Measurements from ENCODE around the gene GPR12. TPM values are rescaled to one million over a fixed set of nuclear protein-coding genes. Genes with fewer than 3 reads are reported as not detected.

GPR12 gene
- total RNA-seq, 4 donors from 2014 or later, result under 0.01 to 0.63 (median 0.39) TPM; not detected in 1

DNA sequence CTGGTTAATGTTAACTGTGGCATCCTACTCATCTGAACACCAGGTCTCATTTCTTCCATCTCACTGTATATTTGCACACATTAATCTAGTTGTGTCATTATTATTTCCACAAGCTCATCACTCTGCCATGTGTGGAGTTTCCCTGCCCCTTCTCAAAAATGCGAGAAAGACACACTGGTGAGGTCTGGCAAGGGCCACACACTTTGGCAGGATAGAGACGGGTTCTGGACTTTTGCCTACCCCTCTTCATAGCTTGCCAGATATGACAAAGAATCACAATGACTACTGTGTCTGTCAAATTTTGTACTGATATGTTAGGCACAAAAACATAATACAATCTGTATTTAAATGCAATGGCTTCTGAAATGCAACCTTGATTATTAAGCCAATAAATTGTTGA, 12.9 kb downstream of the GPR12 start:
- no peak for TF ChIP-seq EP300 (IDR thresholded peaks at IDR 0.05)
- TF ChIP-seq, protein P1, sequence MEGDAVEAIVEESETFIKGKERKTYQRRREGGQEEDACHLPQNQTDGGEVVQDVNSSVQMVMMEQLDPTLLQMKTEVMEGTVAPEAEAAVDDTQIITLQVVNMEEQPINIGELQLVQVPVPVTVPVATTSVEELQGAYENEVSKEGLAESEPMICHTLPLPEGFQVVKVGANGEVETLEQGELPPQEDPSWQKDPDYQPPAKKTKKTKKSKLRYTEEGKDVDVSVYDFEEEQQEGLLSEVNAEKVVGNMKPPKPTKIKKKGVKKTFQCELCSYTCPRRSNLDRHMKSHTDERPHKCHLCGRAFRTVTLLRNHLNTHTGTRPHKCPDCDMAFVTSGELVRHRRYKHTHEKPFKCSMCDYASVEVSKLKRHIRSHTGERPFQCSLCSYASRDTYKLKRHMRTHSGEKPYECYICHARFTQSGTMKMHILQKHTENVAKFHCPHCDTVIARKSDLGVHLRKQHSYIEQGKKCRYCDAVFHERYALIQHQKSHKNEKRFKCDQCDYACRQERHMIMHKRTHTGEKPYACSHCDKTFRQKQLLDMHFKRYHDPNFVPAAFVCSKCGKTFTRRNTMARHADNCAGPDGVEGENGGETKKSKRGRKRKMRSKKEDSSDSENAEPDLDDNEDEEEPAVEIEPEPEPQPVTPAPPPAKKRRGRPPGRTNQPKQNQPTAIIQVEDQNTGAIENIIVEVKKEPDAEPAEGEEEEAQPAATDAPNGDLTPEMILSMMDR (IDR thresholded peaks at IDR 0.05), result no peak
- no peak for TF ChIP-seq POLR2A (IDR thresholded peaks at IDR 0.05)

DNA sequence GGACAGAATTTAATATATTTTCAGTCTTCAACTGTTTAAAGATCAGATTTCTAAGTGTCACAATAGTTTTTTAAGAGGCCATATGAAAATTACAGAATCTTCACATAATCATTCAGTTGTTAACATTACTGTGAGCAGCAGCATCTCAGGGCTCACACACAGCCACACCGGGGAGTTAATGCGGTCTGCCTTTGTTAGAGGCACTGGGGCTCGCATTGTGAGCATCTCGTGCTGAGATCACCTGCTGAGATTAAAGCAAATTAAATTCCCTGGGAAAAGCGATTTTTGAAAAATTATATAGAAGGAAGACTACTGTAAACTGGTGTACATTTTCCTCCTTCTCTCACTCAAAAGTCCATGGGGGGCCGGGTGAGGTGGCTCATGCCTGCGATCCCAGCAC, 16.6 kb downstream of the GPR12 start:
- Histone ChIP-seq H3K9me3 (peaks cover 0 to under 1% (median 0%) of the 10 kb centered on the region in 4 donors), H3K4me1 (no peaks in the 10 kb centered on the region), H3K27me3 (peaks cover 0 to 20% of the 10 kb centered on the region in 2 donors), H3K4me3 (no peak overlapping the region), H3K27ac (no peak overlapping the region), H3K36me3 (no peaks in the 10 kb centered on the region)
- 28 to 31% methylated on average over 7 of the region's 7 CpGs for WGBS, 2 donors
- TF ChIP-seq, protein P1 (IDR thresholded peaks at IDR 0.05), result no peak
- no peak for TF ChIP-seq POLR2A (IDR thresholded peaks at IDR 0.05)
- TF ChIP-seq EP300 (IDR thresholded peaks at IDR 0.05), result no peak
- no peak for DNase-seq (ENCODE audit: low spot score in 2 of 2)

More for the DNA sequence above, 12.9 kb downstream of the GPR12 start:
- H3K27me3 ChIP-seq, result peaks cover 0 to 15% of the 10 kb centered on the region in 2 donors
- 63% methylated on average over 2 of the region's 2 CpGs for WGBS, 2 donors
- no peaks in the 10 kb centered on the region for H3K4me1 ChIP-seq
- H3K9me3 ChIP-seq, result no peaks in the 10 kb centered on the region
- H3K4me3 ChIP-seq, result no peak overlapping the region
- no peak overlapping the region for H3K27ac ChIP-seq
- DNase-seq (ENCODE audit: low spot score in 2 of 2), result no peak
- no peaks in the 10 kb centered on the region for H3K36me3 ChIP-seq

DNA sequence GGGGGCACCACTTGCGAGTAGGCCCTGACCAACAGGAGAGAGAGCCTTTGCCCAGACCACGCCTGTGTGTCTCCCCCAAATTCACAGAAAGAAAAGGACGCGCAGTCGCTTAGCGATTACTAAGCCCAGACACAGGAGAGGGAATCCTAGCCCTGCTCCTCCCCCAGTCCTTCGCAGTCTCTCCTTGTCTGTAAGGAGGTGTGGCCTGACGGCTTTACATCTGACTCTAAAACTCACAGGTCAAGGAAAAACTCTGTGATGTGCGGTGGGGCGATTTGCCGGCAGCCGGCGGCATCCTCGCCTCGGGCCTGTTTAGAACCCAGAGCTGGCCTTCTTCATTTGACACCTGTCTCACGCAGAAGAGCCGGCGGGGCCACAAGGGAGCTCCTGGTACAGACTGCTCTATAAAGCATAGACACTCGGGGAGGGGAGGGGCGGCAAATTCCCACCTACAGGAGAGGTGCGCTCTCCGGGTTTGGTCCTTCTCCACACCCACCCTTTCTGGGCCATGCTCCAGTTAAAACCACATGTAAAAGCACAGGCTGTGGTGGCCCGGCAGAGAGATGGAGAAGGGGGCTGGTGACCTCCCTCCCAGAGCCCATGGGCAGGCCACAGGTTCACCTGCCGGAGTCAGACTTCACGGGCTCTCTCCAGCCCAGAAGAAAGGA, 17.8 kb downstream of the GPR12 start:
- DNase-seq (ENCODE audit: low spot score in 2 of 2), result no peak
- Histone ChIP-seq H3K4me3 (no peak overlapping the region), H3K9me3 (peaks cover 0 to 11% (median 0%) of the 10 kb centered on the region in 4 donors), H3K4me1 (no peaks in the 10 kb centered on the region), H3K27me3 (peaks cover 0 to 20% of the 10 kb centered on the region in 2 donors), H3K27ac (no peak overlapping the region), H3K36me3 (no peaks in the 10 kb centered on the region)
- TF ChIP-seq EP300 (IDR thresholded peaks at IDR 0.05), result no peak
- TF ChIP-seq, protein P1 (IDR thresholded peaks at IDR 0.05), result no peak
- TF ChIP-seq POLR2A (IDR thresholded peaks at IDR 0.05), result no peak
- 33 to 36% methylated on average over 18 to 24 of the region's 25 CpGs for WGBS, 2 donors

DNA sequence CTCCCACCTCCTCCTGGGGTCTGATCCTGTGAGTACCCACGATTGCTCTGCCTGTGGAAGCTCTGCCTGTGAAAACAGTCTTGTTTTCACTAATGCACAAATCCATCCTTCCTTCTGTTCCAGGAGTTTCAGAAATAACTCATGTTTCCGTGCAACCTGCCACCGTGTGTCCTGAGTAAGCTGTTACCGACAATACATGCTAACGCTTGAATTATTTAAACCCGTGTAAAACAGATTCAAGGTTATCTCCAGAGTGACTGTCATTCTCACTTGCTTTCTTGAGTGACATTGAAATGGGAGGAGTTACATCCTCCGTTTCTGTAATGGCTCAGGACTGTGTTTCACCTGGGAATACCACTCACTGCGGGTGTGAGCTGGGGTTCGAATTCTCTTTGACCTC, 24.9 kb downstream of the GPR12 start:
- H3K36me3 ChIP-seq, result no peaks in the 10 kb centered on the region
- TF ChIP-seq EP300 (IDR thresholded peaks at IDR 0.05), result no peak
- no peak for TF ChIP-seq POLR2A (IDR thresholded peaks at IDR 0.05)
- TF ChIP-seq, protein P1 (IDR thresholded peaks at IDR 0.05), result no peak
- no peaks in the 10 kb centered on the region for H3K27me3 ChIP-seq
- H3K9me3 ChIP-seq, result peaks cover 0 to 19% (median 0%) of the 10 kb centered on the region in 4 donors
- 76 to 82% methylated on average over 9 of the region's 9 CpGs for WGBS, 2 donors
- DNase-seq (ENCODE audit: low spot score in 2 of 2), result no peak
- no peak overlapping the region for H3K4me3 ChIP-seq
- H3K27ac ChIP-seq, result no peak overlapping the region
- H3K4me1 ChIP-seq, result no peaks in the 10 kb centered on the region

DNA sequence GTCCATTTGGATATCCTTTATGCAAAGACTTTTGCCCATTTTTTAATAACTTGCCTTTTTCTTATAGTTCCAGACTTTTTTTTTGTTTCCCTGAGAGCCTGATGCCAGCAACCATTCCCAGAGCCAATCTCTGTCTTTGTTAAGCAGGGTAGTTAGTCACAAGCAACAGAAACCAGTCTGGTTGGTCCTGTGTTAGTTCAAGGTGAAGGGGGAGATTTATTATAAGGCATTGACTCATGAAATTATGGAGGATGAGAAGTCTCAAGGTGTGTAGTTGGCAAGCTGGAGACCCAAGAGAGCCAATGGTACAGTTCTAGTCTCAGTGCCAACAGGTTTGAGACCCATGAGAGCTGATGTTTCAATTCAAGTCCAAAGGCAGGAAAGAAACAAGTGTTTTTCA, 33.0 kb downstream of the GPR12 start:
- no peaks in the 10 kb centered on the region for H3K36me3 ChIP-seq
- no peak overlapping the region for H3K4me3 ChIP-seq
- no peak overlapping the region for H3K27ac ChIP-seq
- DNase-seq (ENCODE audit: low spot score in 2 of 2), result no peak
- no peaks in the 10 kb centered on the region for H3K9me3 ChIP-seq
- no peaks in the 10 kb centered on the region for H3K4me1 ChIP-seq
- TF ChIP-seq POLR2A (IDR thresholded peaks at IDR 0.05) (no peak), EP300 (IDR thresholded peaks at IDR 0.05) (no peak)
- TF ChIP-seq, protein P1 (IDR thresholded peaks at IDR 0.05), result no peak
- no peaks in the 10 kb centered on the region for H3K27me3 ChIP-seq
